Activated CD4-positive, alpha-beta T cell treated with anti-CD3 and anti-CD28 coated beads for 36 hours (primary cell): ENCODE data around the gene MTUS2. TPM values are rescaled to one million over a fixed set of nuclear protein-coding genes. Genes with fewer than 3 reads are reported as not detected.

Experiments used
- ATAC-seq: fragments of 200-7000 bp; cut with Tn5 transposase; one replicate; pipeline ENCODE4 v1.10.0; 2021; ENCODE audit warnings: mild to moderate bottlenecking, moderate library complexity
- CTCF ChIA-PET: fragments of 350-600 bp; sonication (Branson Sonifier 250); formaldehyde crosslinking; loops from one replicate; lab custom pipeline; 2021; ENCODE audit warnings: antibody characterized with exemption; lab: Charles Lee
- POLR2A ChIA-PET: fragments of 350-600 bp; sonication (Branson Sonifier 250); formaldehyde crosslinking; loops from one replicate; lab custom pipeline; 2021; ENCODE audit warnings: antibody characterized with exemption, inconsistent platforms; lab: Charles Lee
- DNase-seq: peaks from one replicate; pipeline ENCODE4 v3.0.0-alpha.2; 2020
- H3K27ac Mint-ChIP-seq: one replicate; pipeline ENCODE4 v1.8.0; 2021; ENCODE audit warnings: mixed read lengths
- H3K27me3 Mint-ChIP-seq: one replicate; pipeline ENCODE4 v1.8.0; 2021; ENCODE audit warnings: mixed read lengths
- H3K36me3 Mint-ChIP-seq: one replicate; pipeline ENCODE4 v1.8.0; 2021; ENCODE audit warnings: low read depth, mixed read lengths
- H3K4me1 Mint-ChIP-seq: one replicate; pipeline ENCODE4 v1.8.0; 2021; ENCODE audit warnings: mixed read lengths
- H3K4me3 Mint-ChIP-seq: one replicate; pipeline ENCODE4 v1.8.0; 2021; ENCODE audit warnings: mild to moderate bottlenecking, moderate library complexity, mixed read lengths
- H3K9me3 Mint-ChIP-seq: one replicate; pipeline ENCODE4 v1.8.0; 2021; ENCODE audit warnings: low read depth, mixed read lengths
- intact Hi-C, 2 experiments: fragments of 100-400 bp; cut with DNase I in 1 of 2; cut with micrococcal nuclease in 1 of 2; formaldehyde crosslinking; loops; one replicate each; pipeline versions ENCODE4 v1.14.2 to v1.15.1; 2022 to 2024; cut with DNase I, micrococcal nuclease
- total RNA-seq, 2 experiments: library from RNA; stranded (reverse); gene quantifications; one replicate each; pipeline ENCODE4 v1.2.3, GENCODE V29; 2021

Gene MTUS2
- total RNA-seq, 2 experiments from 2014 or later: 0.05 TPM; not detected in 1

DNA sequence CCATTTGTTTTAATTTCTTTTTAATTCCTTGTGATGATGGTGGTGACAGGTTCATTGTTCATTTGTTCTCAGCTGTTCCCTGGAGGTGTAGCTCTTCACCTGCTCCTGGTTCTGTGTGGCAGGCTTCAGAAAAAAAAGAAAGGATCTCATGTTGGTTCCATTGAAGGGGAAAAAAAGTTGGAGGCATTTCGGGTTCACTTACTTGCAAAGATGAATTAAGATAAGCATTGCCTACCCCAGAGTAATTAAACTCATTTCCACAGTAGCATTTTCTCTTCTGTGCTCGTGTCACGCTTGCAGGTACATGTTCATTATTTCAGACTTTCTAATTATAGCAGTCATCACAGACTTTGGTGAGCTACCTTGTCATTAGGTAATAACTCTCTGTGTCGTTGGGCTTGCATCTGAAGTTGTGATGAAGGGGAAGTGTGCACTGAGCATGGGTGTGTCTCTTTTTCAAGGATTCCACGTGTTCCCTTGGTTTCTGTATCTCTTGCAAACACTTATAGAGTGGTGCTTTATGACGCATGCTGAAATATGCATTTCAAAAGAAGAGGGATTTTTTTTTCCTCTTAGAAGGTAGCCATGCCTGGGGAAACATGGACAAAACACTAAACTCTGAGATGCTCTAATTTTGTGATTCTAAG is 69.1 kb downstream of the MTUS2 start:
- no peaks in the 10 kb centered on the region for H3K36me3 Mint-ChIP-seq
- H3K27ac Mint-ChIP-seq: no peak overlapping the region
- H3K27me3 Mint-ChIP-seq: peaks cover 4% of the 10 kb centered on the region
- DNase-seq: no peak
- no peaks in the 10 kb centered on the region for H3K9me3 Mint-ChIP-seq
- H3K4me1 Mint-ChIP-seq: no peaks in the 10 kb centered on the region
- intact Hi-C loops: no loop called here
- ChIA-PET CTCF (no interaction called here), POLR2A (no interaction called here)
- H3K4me3 Mint-ChIP-seq: no peak overlapping the region
- no peak for ATAC-seq

- peaks cover 4% of the 10 kb centered on the region for H3K27me3 Mint-ChIP-seq
- CTCF ChIA-PET: no interaction called here
- no peak overlapping the region for H3K27ac Mint-ChIP-seq
- intact Hi-C loops: no loop called here
- ATAC-seq (no peak), DNase-seq (no peak)
- H3K4me3 Mint-ChIP-seq: no peak overlapping the region
- no peaks in the 10 kb centered on the region for H3K36me3 Mint-ChIP-seq
- H3K4me1 Mint-ChIP-seq: no peaks in the 10 kb centered on the region
- no peaks in the 10 kb centered on the region for H3K9me3 Mint-ChIP-seq
- POLR2A ChIA-PET: no interaction called here
These were observed 70.6 kb downstream of the MTUS2 start for GRCh38 chr13:28890712-28891111.

- intact Hi-C loops: no loop called here
- Mint-ChIP-seq H3K9me3 (peaks cover 39% of the 10 kb centered on the region), H3K27me3 (peaks cover 2% of the 10 kb centered on the region), H3K36me3 (no peaks in the 10 kb centered on the region), H3K4me1 (no peaks in the 10 kb centered on the region), H3K4me3 (no peak overlapping the region), H3K27ac (no peak overlapping the region)
- ATAC-seq: no peak
- POLR2A ChIA-PET: no interaction called here
- CTCF ChIA-PET: no interaction called here
- DNase-seq: no peak
These were observed 97.9 kb downstream of the MTUS2 start for GRCh38 chr13:28918030-28918429.

DNA sequence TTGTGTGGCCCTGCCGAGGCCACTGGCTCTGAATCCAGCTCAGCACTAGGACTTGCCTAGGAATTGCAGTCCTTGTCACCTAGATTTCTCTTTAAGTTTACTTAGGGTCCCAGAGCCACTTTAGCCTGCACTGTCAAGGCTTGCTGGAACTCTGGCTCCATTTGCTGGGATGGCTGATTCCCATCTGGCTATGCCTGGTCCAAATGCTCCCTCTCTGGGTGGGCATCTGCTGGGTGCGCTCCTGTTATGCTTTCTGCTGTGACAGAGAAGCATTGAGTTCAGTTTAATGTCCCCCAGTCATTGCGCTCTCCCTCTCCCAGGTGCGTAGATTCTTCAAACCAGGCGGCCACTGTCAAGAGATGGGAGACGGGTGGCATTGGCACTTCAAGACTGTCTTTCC is 102.2 kb downstream of the MTUS2 start:
- DNase-seq (no peak), ATAC-seq (no peak)
- no peak overlapping the region for H3K4me3 Mint-ChIP-seq
- H3K9me3 Mint-ChIP-seq: peaks cover 10% of the 10 kb centered on the region
- ChIA-PET CTCF (no interaction called here), POLR2A (no interaction called here)
- no peak overlapping the region for H3K27ac Mint-ChIP-seq
- intact Hi-C loops: no loop called here
- no peaks in the 10 kb centered on the region for H3K4me1 Mint-ChIP-seq
- no peaks in the 10 kb centered on the region for H3K36me3 Mint-ChIP-seq
- H3K27me3 Mint-ChIP-seq: peaks cover 2% of the 10 kb centered on the region

GRCh38 chr13:28935104-28935503 is 115.0 kb downstream of the MTUS2 start:
- ATAC-seq (no peak), DNase-seq (no peak)
- Mint-ChIP-seq H3K27me3 (no peaks in the 10 kb centered on the region), H3K36me3 (no peaks in the 10 kb centered on the region), H3K4me1 (no peaks in the 10 kb centered on the region), H3K27ac (no peak overlapping the region), H3K9me3 (no peaks in the 10 kb centered on the region), H3K4me3 (no peak overlapping the region)
- ChIA-PET POLR2A (no interaction called here), CTCF (no interaction called here)
- intact Hi-C loops: no loop called here

GRCh38 chr13:28942906-28943305 is 122.8 kb downstream of the MTUS2 start:
- no peaks in the 10 kb centered on the region for H3K9me3 Mint-ChIP-seq
- H3K4me1 Mint-ChIP-seq: no peaks in the 10 kb centered on the region
- no peak for ATAC-seq
- H3K27ac Mint-ChIP-seq: no peak overlapping the region
- DNase-seq: no peak
- no peaks in the 10 kb centered on the region for H3K36me3 Mint-ChIP-seq
- intact Hi-C loops: no loop called here
- no peak overlapping the region for H3K4me3 Mint-ChIP-seq
- peaks cover 4% of the 10 kb centered on the region for H3K27me3 Mint-ChIP-seq
- ChIA-PET POLR2A (no interaction called here), CTCF (interaction anchor here (1.0 kb wide), 1 partner anchor 10 kb away, joined by 3 read pairs; no protein-coding TSS in a partner anchor)

DNA sequence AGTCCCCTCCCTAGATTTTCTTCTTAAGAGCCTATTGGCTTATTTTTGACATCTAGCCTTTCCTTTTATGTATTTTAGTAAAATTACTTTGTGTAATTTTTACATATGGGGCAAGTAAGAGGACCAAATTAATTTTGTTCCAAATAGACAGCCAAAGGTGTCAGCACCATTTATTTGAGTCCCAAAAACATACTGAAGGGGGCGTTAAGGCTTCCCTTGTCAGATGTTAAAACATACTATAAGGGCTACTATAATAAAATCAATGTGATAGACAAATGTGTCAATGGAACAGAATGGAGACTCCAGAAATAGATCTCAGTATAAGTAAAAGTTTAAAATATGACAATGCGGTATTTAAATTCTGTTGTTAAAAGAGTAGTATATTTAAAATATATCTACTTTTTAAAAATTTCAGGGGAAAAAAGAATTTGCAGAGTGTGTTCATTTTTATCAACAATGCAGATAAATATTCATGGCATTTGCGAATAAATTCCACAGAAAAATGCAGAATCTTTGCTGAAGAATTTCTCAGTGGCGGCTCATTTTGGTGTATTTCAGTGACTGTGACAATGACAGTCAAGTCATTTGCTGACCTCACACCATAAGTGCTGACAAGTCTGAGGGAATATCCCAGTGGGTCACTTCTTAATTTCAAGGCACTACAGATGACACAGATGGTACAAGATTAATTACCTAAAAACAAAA is 133.7 kb downstream of the MTUS2 start:
- Mint-ChIP-seq H3K4me3 (no peak overlapping the region), H3K27me3 (peaks cover 12% of the 10 kb centered on the region), H3K9me3 (no peaks in the 10 kb centered on the region), H3K4me1 (no peaks in the 10 kb centered on the region), H3K36me3 (no peaks in the 10 kb centered on the region), H3K27ac (no peak overlapping the region)
- intact Hi-C loops: no loop called here
- DNase-seq (no peak), ATAC-seq (no peak)
- ChIA-PET POLR2A (no interaction called here), CTCF (no interaction called here)

GRCh38 chr13:28954419-28954725 is 134.2 kb downstream of the MTUS2 start:
- Mint-ChIP-seq H3K36me3 (no peaks in the 10 kb centered on the region), H3K4me1 (no peaks in the 10 kb centered on the region), H3K27ac (no peak overlapping the region), H3K4me3 (no peak overlapping the region), H3K9me3 (no peaks in the 10 kb centered on the region), H3K27me3 (peaks cover 12% of the 10 kb centered on the region)
- ChIA-PET CTCF (no interaction called here), POLR2A (no interaction called here)
- intact Hi-C loops: no loop called here
- no peak for DNase-seq
- ATAC-seq: no peak

- POLR2A ChIA-PET: no interaction called here
- Mint-ChIP-seq H3K36me3 (no peaks in the 10 kb centered on the region), H3K4me1 (no peaks in the 10 kb centered on the region), H3K27me3 (peaks cover 12% of the 10 kb centered on the region), H3K27ac (no peak overlapping the region), H3K4me3 (no peak overlapping the region), H3K9me3 (no peaks in the 10 kb centered on the region)
- DNase-seq: no peak
- intact Hi-C loops: no loop called here
- ATAC-seq: no peak
- CTCF ChIA-PET: no interaction called here
These were observed 134.7 kb downstream of the MTUS2 start for GRCh38 chr13:28954810-28955209.

- ChIA-PET POLR2A (no interaction called here), CTCF (no interaction called here)
- no peaks in the 10 kb centered on the region for H3K36me3 Mint-ChIP-seq
- no peak for ATAC-seq
- no peak for DNase-seq
- intact Hi-C loops: no loop called here
- no peaks in the 10 kb centered on the region for H3K9me3 Mint-ChIP-seq
- H3K4me3 Mint-ChIP-seq: no peak overlapping the region
- H3K27ac Mint-ChIP-seq: no peak overlapping the region
- H3K27me3 Mint-ChIP-seq: peaks cover 8% of the 10 kb centered on the region
- H3K4me1 Mint-ChIP-seq: no peaks in the 10 kb centered on the region
These were observed 135.3 kb downstream of the MTUS2 start for GRCh38 chr13:28955264-28955966.

GRCh38 chr13:28958018-28958417 is 137.9 kb downstream of the MTUS2 start:
- ChIA-PET POLR2A (no interaction called here), CTCF (no interaction called here)
- no peaks in the 10 kb centered on the region for H3K4me1 Mint-ChIP-seq
- ATAC-seq (no peak), DNase-seq (no peak)
- H3K27me3 Mint-ChIP-seq: peaks cover 6% of the 10 kb centered on the region
- intact Hi-C loops: no loop called here
- no peak overlapping the region for H3K27ac Mint-ChIP-seq
- no peak overlapping the region for H3K4me3 Mint-ChIP-seq
- H3K9me3 Mint-ChIP-seq: no peaks in the 10 kb centered on the region
- H3K36me3 Mint-ChIP-seq: no peaks in the 10 kb centered on the region

DNA sequence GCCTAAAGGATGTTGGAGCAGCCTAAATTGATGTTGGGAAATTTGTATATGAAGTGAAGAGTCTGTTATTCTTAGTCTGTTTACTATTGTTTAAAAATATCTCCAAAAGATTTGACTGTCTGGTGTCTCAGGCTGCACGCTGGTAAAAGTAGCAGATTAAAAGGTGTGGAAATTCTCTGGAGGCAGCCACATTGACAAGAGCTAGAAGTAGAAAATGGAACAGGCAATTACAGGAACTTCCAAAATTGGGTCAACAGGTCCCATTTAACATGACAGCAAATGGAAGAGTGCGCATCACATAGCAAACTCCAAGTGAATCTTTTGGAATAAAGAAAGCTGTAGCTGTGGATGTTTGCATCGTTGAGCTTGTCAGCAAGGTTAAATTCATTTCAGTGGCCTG is 138.3 kb downstream of the MTUS2 start:
- Mint-ChIP-seq H3K9me3 (no peaks in the 10 kb centered on the region), H3K27ac (no peak overlapping the region), H3K4me3 (no peak overlapping the region), H3K27me3 (peaks cover 7% of the 10 kb centered on the region), H3K4me1 (no peaks in the 10 kb centered on the region), H3K36me3 (no peaks in the 10 kb centered on the region)
- POLR2A ChIA-PET: no interaction called here
- CTCF ChIA-PET: no interaction called here
- DNase-seq: no peak
- ATAC-seq: no peak
- intact Hi-C loops: no loop called here
